GM19463 (cell line): ENCODE results near the gene ZSWIM8.

Source experiments
- ATAC-seq: cut with Tn5 transposase; IDR thresholded peaks from one replicate; pipeline ENCODE4 v1.9.1; 2021; ENCODE audit warnings: mild to moderate bottlenecking, moderate library complexity; ENCODE audit not compliant: unreplicated experiment

Gene ZSWIM8

DNA sequence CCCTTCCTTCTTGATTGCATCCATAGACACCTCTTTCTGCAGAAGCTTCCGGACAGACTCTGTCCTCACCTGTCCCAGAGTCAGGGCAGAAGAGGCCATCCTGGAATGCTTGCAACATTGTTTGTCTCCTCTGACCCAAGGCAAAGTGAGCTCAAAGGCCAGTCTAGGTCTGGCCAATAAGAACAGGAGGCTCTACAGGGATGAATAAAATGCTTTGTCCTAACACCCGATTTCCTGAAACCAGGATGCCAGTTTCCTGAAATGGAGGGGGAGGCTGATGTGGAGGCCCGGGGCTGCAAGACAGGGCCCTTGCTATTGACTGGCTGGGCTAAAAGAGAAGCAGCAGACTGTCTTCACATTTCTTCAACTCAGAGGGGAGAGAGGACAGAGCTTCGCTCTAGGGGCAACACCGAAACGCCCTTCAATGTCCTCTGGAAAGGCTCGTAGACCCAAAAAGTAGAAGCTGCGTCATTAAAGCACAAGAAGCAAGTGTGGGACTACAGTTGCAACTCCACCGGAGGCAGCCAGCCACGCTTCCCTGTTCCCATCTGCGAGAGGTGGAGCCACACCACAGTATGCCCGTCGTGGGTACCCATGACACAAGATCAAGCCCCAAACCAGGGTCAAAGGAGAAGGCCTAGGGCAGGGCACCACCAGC, 55.1 kb downstream of the ZSWIM8 start:
- ATAC-seq, result no peak

- no peak for ATAC-seq
These were observed 55.6 kb downstream of the ZSWIM8 start for GRCh38 chr10:73841061-73841421.

GRCh38 chr10:73841526-73842285, 56.3 kb downstream of the ZSWIM8 start:
- ATAC-seq, result no peak

- no peak for ATAC-seq
These were observed 56.9 kb downstream of the ZSWIM8 start for GRCh38 chr10:73842349-73842748.

DNA sequence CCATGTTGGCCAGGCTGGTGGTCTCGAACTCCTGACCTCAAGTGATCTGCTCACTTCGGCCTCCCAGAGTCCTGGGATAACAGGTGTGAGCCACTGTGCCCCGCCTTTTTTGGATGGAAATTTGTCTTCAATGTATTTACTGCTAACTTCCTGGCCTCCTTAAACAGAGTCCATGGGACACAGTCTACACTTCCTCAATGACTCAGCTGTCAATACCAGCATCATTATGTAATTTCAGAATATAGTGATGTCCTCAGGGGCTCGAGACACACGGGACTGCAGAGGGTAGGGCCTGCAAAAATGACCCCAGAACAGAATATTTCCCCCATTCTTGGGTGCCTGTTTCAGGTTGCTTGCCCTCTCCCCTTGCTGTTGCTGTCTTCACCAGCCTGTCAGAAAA, 57.9 kb downstream of the ZSWIM8 start:
- no peak for ATAC-seq

DNA sequence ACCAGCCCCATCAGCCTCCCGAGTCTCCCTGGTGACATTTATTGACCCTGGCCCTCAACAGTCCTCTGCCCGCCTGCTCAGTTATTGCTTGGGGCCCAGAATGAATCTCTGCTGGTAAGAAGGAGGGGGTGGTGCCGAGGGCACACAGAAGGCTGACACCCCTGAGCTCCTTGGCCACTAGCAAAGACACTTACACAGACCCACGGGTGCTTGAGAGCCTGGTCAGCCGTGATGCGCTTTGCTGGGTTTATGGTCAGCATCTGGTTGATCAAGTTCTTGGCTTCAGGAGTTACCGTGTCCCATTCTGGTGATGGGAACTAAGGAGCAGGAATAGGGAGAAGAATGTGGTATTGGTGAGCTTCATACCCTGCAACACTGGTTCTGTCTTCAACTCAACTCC, 61.6 kb downstream of the ZSWIM8 start:
- ATAC-seq, result no peak

- ATAC-seq, result peak; percentile 97
These were observed 63.5 kb downstream of the ZSWIM8 start for GRCh38 chr10:73848821-73849489.

GRCh38 chr10:73850211-73850610, 64.8 kb downstream of the ZSWIM8 start:
- ATAC-seq, result no peak

GRCh38 chr10:73850863-73851461, 65.6 kb downstream of the ZSWIM8 start:
- no peak for ATAC-seq
